K562 (cell line): ENCODE results near the gene DUSP28.

Experiments used
- BHLHE40 ChIP-seq: IDR thresholded peaks from 2 replicates; pipeline ENCODE4 v1.6.1; 2011; ENCODE audit warnings: low read length, improper control_type of control experiment
- HMGN3 ChIP-seq: IDR thresholded peaks from 2 replicates; pipeline ENCODE4 v1.6.1; 2011; ENCODE audit warnings: borderline replicate concordance, low read depth, mild to moderate bottlenecking, mixed read lengths, low read length; ENCODE audit not compliant: insufficient read length; ENCODE audit errors: extremely low read depth
- KLF1 ChIP-seq: fragments of 450-650 bp; IDR thresholded peaks from 2 replicates; pipeline ENCODE4 v1.6.1; 2016; ENCODE audit warnings: missing genetic modification characterization, missing compliant biosample characterization
- KLF10 ChIP-seq: fragments of 250-450 bp; sonication (Bioruptor Pico); IDR thresholded peaks from 2 replicates; pipeline ENCODE4 v1.6.1; 2021; ENCODE audit warnings: matching md5 sums
- NFIX ChIP-seq: fragments of 250-450 bp; sonication (Bioruptor Pico); IDR thresholded peaks from 2 replicates; pipeline ENCODE4 v1.4.0; 2020; ENCODE audit warnings: low read depth, mild to moderate bottlenecking, moderate library complexity
- NKRF ChIP-seq: fragments of 450-650 bp; IDR thresholded peaks from 2 replicates; pipeline ENCODE4 v1.6.1; 2016; ENCODE audit warnings: borderline replicate concordance
- SMC3 ChIP-seq: conservative IDR thresholded peaks from 2 replicates; pipeline ENCODE4 v1.6.1; 2011; ENCODE audit warnings: low read depth, low read length, improper control_type of control experiment; ENCODE audit not compliant: insufficient read depth
- TF ChIP-seq, protein P1 (sequence below), 3 experiments: IDR thresholded peaks in 2 of 3; conservative IDR thresholded peaks in 1 of 3; 2 replicates each; pipeline ENCODE4 v1.5.1; 2011 to 2012; ENCODE audit warnings: low read length in 3 of 3, mild to moderate bottlenecking in 3 of 3, control low read depth in 2 of 3, improper control_type of control experiment in 1 of 3, inconsistent platforms in 1 of 3, low read depth in 1 of 3, mixed read lengths in 1 of 3, moderate library complexity in 1 of 3; ENCODE audit not compliant: insufficient read depth in 2 of 3

- TF ChIP-seq KLF10 (CRISPR knock-in tag) (no peak), HMGN3 (no peak), NKRF (no peak), KLF1 (no peak), BHLHE40 (no peak), NFIX (CRISPR knock-in tag) (no peak), SMC3 (no peak)
- TF ChIP-seq, protein P1, sequence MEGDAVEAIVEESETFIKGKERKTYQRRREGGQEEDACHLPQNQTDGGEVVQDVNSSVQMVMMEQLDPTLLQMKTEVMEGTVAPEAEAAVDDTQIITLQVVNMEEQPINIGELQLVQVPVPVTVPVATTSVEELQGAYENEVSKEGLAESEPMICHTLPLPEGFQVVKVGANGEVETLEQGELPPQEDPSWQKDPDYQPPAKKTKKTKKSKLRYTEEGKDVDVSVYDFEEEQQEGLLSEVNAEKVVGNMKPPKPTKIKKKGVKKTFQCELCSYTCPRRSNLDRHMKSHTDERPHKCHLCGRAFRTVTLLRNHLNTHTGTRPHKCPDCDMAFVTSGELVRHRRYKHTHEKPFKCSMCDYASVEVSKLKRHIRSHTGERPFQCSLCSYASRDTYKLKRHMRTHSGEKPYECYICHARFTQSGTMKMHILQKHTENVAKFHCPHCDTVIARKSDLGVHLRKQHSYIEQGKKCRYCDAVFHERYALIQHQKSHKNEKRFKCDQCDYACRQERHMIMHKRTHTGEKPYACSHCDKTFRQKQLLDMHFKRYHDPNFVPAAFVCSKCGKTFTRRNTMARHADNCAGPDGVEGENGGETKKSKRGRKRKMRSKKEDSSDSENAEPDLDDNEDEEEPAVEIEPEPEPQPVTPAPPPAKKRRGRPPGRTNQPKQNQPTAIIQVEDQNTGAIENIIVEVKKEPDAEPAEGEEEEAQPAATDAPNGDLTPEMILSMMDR (IDR thresholded peaks at IDR 0.05 in 2 of 3, conservative IDR thresholded peaks at IDR 0.05 in 1 of 3; ENCODE audit: insufficient read depth in 2 of 3, low read depth in 1 of 3, low read length in 3 of 3): no peak
These were observed 28.0 kb upstream of the DUSP28 start for GRCh38 chr2:240532031-240532775.
